Activated naive CD4-positive, alpha-beta T cell treated with anti-CD3 and anti-CD28 coated beads for 36 hours (primary cell): ENCODE results near the gene OMD. TPM values are rescaled to one million over a fixed set of nuclear protein-coding genes. Genes with fewer than 3 reads are reported as not detected.

Experiments used
- CTCF ChIA-PET: fragments of 350-600 bp; sonication (Branson Sonifier 250); formaldehyde crosslinking; loops from one replicate; lab custom pipeline; 2021; ENCODE audit warnings: antibody characterized with exemption; lab: Charles Lee
- DNase-seq: peaks from one replicate; pipeline ENCODE4 v3.0.0-alpha.2; 2020
- H3K27ac Mint-ChIP-seq: one replicate; pipeline ENCODE4 v1.8.0; 2021; ENCODE audit warnings: mild to moderate bottlenecking, mixed read lengths
- H3K27me3 Mint-ChIP-seq: one replicate; pipeline ENCODE4 v1.8.0; 2021; ENCODE audit warnings: low read depth, mixed read lengths
- H3K36me3 Mint-ChIP-seq: one replicate; pipeline ENCODE4 v1.8.0; 2021; ENCODE audit warnings: low read depth, mixed read lengths
- H3K4me1 Mint-ChIP-seq: one replicate; pipeline ENCODE4 v1.8.0; 2021; ENCODE audit warnings: low read depth, mixed read lengths
- H3K4me3 Mint-ChIP-seq: one replicate; pipeline ENCODE4 v1.8.0; 2021; ENCODE audit warnings: mild to moderate bottlenecking, moderate library complexity, mixed read lengths
- H3K9me3 Mint-ChIP-seq: one replicate; pipeline ENCODE4 v1.8.0; 2021; ENCODE audit warnings: mixed read lengths
- intact Hi-C: fragments of 100-400 bp; cut with micrococcal nuclease; formaldehyde crosslinking; loops from one replicate; pipeline ENCODE4 v1.15.1; 2023
- total RNA-seq, 2 experiments: library from RNA; stranded (reverse); gene quantifications; one replicate each; pipeline ENCODE4 v1.2.3, GENCODE V29; 2021

Gene OMD
- total RNA-seq, 2 experiments from 2014 or later = not detected

DNA sequence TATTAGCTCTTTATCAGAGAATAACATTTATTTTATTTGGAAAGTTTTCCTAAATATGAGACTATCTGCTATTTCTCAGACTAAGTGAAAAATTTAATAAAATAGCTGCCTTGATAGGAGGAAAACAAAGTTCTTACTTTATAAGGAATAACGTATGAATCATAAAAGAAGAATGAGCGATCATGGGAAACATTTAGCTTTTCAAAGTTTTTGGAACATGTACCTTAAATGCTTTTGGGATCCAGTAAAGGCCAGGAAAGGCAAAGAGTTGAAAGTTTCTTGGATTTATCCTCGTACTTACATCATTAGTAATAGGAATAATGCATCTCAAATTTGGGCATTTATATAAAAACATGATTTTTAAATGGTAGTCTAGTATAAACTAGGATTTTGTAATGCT, 39.3 kb downstream of the OMD start:
- H3K36me3 Mint-ChIP-seq = peaks cover 5% of the 10 kb centered on the region
- intact Hi-C loops = no loop called here
- H3K4me1 Mint-ChIP-seq = peaks cover 4% of the 10 kb centered on the region
- H3K27me3 Mint-ChIP-seq = no peaks in the 10 kb centered on the region
- H3K4me3 Mint-ChIP-seq = no peak overlapping the region
- CTCF ChIA-PET = no interaction called here
- no peaks in the 10 kb centered on the region for H3K9me3 Mint-ChIP-seq
- DNase-seq = no peak
- H3K27ac Mint-ChIP-seq = no peak overlapping the region

DNA sequence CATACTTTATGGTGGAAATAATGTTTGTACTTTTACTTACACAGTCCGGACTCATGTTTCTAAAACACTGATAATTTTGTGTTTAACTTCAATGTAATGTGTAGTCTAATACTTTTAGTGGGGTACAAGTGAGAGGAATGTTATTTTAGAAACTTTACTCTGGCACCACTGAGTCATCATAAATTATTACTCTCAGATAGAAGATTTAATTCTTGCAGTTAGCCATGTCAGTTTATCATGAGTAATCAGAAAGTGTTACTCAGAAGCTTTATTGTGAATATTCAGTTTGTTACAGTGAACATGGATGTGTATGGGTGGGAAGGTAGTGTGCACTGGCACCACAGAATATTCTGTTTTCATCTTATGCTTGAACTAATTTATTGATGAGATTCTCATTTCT, 39.9 kb downstream of the OMD start:
- H3K9me3 Mint-ChIP-seq = no peaks in the 10 kb centered on the region
- intact Hi-C loops = no loop called here
- H3K36me3 Mint-ChIP-seq = peaks cover 5% of the 10 kb centered on the region
- CTCF ChIA-PET = no interaction called here
- peaks cover 9% of the 10 kb centered on the region for H3K4me1 Mint-ChIP-seq
- no peak overlapping the region for H3K4me3 Mint-ChIP-seq
- no peak overlapping the region for H3K27ac Mint-ChIP-seq
- no peaks in the 10 kb centered on the region for H3K27me3 Mint-ChIP-seq
- no peak for DNase-seq

DNA sequence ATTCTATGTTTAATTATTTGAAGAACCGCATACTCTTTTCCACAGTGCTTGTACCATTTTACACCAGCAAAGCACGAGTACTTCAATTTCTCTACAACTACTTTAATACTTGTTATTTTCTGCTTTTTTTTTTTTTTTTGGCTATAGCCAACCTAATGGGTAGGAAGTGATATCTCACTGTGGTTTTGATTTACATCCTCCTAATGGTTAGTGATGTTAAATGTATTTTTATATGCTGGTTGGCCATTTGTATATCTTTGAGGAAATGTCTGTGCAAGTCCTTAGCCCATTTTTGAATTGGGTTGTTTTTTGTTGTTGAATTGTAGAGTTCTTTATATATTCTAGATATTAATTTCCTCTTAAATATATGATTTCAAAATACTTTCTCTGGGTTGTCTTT, 42.5 kb downstream of the OMD start:
- H3K27me3 Mint-ChIP-seq = no peaks in the 10 kb centered on the region
- H3K36me3 Mint-ChIP-seq = peaks cover 5% of the 10 kb centered on the region
- no peak overlapping the region for H3K27ac Mint-ChIP-seq
- no peak for DNase-seq
- peaks cover 16% of the 10 kb centered on the region for H3K4me1 Mint-ChIP-seq
- intact Hi-C loops = no loop called here
- CTCF ChIA-PET = no interaction called here
- no peak overlapping the region for H3K4me3 Mint-ChIP-seq
- H3K9me3 Mint-ChIP-seq = no peaks in the 10 kb centered on the region

GRCh38 chr9:92380603-92381002, 43.7 kb downstream of the OMD start:
- CTCF ChIA-PET = no interaction called here
- peaks cover 14% of the 10 kb centered on the region for H3K4me1 Mint-ChIP-seq
- peaks cover 10% of the 10 kb centered on the region for H3K36me3 Mint-ChIP-seq
- peaks cover 7% of the 10 kb centered on the region for H3K9me3 Mint-ChIP-seq
- H3K27ac Mint-ChIP-seq = no peak overlapping the region
- H3K4me3 Mint-ChIP-seq = no peak overlapping the region
- DNase-seq = no peak
- intact Hi-C loops = no loop called here
- no peaks in the 10 kb centered on the region for H3K27me3 Mint-ChIP-seq

GRCh38 chr9:92378865-92379560, 45.3 kb downstream of the OMD start:
- H3K36me3 Mint-ChIP-seq = peaks cover 18% of the 10 kb centered on the region
- no peak overlapping the region for H3K4me3 Mint-ChIP-seq
- CTCF ChIA-PET = no interaction called here
- intact Hi-C loops = no loop called here
- peaks cover 12% of the 10 kb centered on the region for H3K4me1 Mint-ChIP-seq
- no peak overlapping the region for H3K27ac Mint-ChIP-seq
- no peak for DNase-seq
- no peaks in the 10 kb centered on the region for H3K27me3 Mint-ChIP-seq
- H3K9me3 Mint-ChIP-seq = peaks cover 19% of the 10 kb centered on the region

- H3K27ac Mint-ChIP-seq = no peak overlapping the region
- H3K4me3 Mint-ChIP-seq = no peak overlapping the region
- no peak for DNase-seq
- intact Hi-C loops = no loop called here
- peaks cover 12% of the 10 kb centered on the region for H3K4me1 Mint-ChIP-seq
- H3K27me3 Mint-ChIP-seq = no peaks in the 10 kb centered on the region
- CTCF ChIA-PET = no interaction called here
- H3K9me3 Mint-ChIP-seq = peaks cover 22% of the 10 kb centered on the region
- peaks cover 19% of the 10 kb centered on the region for H3K36me3 Mint-ChIP-seq
Observed at GRCh38 chr9:92377876-92378275, 46.4 kb downstream of the OMD start.

DNA sequence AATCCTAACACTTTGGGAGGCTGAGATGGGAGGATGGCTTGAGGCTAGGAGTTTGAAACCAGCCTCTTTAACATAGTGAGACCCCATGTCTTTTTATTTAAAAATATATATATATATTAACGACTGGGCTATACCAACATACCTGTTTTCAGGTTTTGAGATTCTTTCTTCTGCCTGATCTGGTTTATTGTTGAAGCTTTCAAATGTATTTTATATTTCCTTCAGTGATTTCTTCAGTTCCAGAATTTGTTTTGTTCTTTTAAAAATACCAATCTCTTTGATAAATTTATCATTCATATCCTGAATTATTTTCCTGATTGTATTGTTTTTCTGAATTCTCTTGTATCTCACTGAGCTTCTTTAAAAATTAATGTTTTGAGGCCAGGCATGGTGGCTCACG, 51.1 kb downstream of the OMD start:
- Mint-ChIP-seq H3K4me1 (no peaks in the 10 kb centered on the region), H3K27ac (no peak overlapping the region), H3K4me3 (no peak overlapping the region), H3K36me3 (peaks cover 23% of the 10 kb centered on the region), H3K9me3 (peaks cover 28% of the 10 kb centered on the region), H3K27me3 (no peaks in the 10 kb centered on the region)
- CTCF ChIA-PET = no interaction called here
- DNase-seq = no peak
- intact Hi-C loops = no loop called here

DNA sequence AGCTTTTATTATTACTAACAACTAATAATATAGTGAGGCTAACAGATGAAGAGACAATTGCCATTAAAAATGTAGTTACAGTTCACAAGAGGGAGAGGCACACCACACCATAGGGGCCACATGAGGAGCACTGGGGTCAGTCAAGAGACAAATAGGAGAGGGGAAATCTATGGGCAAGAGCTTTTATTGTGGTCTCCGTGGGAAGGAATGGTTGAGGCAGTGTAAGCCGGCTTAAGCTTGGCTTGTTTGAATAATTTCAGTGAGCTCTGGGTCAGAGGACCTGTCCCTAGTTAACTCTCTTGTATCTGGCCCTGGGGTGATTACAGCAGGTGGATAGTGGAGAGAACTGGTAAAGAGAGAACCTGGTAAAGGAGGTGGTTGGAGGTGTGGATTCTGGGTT, 55.2 kb downstream of the OMD start:
- H3K4me1 Mint-ChIP-seq = no peaks in the 10 kb centered on the region
- no peak overlapping the region for H3K27ac Mint-ChIP-seq
- intact Hi-C loops = no loop called here
- peaks cover 18% of the 10 kb centered on the region for H3K36me3 Mint-ChIP-seq
- no peaks in the 10 kb centered on the region for H3K27me3 Mint-ChIP-seq
- no peak for DNase-seq
- H3K4me3 Mint-ChIP-seq = no peak overlapping the region
- peaks cover 10% of the 10 kb centered on the region for H3K9me3 Mint-ChIP-seq
- CTCF ChIA-PET = no interaction called here

Other genes starting within 250 kb of the OMD start
- 100 to 1,000 TPM; 271 to 272 TPM for gene IARS1, start 130.8 kb downstream of the OMD start, total RNA-seq
- 10 to 100 TPM; 41.0 to 46.2 TPM for gene NOL8, start 99.1 kb downstream of the OMD start, total RNA-seq
- gene CENPP, start 98.5 kb downstream of the OMD start, total RNA-seq = 10 to 100 TPM; 24.9 to 26.5 TPM
- not detected for gene OGN, start 19.9 kb downstream of the OMD start, total RNA-seq
- gene ASPN, start 58.0 kb upstream of the OMD start, total RNA-seq = not detected
- gene ECM2, start 111.5 kb upstream of the OMD start, total RNA-seq = not detected
- 1 to 10 TPM; 7.6 to 8.2 TPM for gene IPPK, start 245.7 kb upstream of the OMD start, total RNA-seq